Fibroblast of lung (primary cell): ENCODE measurements around the gene LDLRAD4.

Experiments
- EZH2 ChIP-seq: IDR thresholded peaks from 2 replicates; pipeline ENCODE4 v1.5.1; 2012; ENCODE audit warnings: low read length, control low read depth, mild to moderate bottlenecking; ENCODE audit errors: missing control alignments
- TF ChIP-seq, protein P1 (sequence below), 2 donors: IDR thresholded peaks in 1 of 2; conservative IDR thresholded peaks in 1 of 2; 1 replicate in 1 of 2; 2 replicates in 1 of 2; pipeline ENCODE4 v1.5.1; 2011 to 2012; ENCODE audit warnings: low read length in 2 of 2, control low read depth in 1 of 2, inconsistent platforms in 1 of 2, low read depth in 1 of 2, mild to moderate bottlenecking in 1 of 2

DNA sequence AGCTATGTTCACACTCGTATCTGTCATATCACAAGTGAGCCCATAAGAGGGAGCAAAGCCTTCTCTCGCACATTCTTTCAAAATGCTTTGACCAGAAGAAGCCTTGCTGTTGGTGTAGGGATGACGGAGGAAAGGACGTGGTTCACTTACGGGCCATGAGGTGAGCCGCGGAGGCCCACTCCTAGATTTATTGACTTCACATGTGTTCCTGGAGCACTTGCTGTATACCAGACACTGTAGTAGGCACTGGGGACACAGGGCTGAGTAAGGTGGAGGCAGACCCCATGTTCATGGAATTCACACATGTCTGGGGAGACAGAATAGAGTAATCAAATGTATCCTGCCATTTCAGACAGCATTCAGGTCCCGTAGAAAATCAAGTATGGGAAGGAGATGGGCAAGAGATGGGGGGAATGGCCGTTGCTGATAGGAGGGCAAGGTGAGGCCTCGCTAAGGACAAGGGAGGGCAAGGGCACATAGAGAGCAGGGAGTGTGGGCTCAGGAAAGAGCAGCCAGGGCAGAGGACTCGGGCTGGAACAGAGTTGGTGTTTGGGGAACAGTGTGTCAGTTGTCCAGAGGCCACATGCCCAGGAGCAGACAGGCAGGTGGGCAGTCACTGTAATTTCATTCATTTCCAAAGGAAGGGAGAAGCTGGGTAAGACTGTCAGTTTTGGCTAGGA, 182.2 kb downstream of the LDLRAD4 start:
- TF ChIP-seq, protein P1, sequence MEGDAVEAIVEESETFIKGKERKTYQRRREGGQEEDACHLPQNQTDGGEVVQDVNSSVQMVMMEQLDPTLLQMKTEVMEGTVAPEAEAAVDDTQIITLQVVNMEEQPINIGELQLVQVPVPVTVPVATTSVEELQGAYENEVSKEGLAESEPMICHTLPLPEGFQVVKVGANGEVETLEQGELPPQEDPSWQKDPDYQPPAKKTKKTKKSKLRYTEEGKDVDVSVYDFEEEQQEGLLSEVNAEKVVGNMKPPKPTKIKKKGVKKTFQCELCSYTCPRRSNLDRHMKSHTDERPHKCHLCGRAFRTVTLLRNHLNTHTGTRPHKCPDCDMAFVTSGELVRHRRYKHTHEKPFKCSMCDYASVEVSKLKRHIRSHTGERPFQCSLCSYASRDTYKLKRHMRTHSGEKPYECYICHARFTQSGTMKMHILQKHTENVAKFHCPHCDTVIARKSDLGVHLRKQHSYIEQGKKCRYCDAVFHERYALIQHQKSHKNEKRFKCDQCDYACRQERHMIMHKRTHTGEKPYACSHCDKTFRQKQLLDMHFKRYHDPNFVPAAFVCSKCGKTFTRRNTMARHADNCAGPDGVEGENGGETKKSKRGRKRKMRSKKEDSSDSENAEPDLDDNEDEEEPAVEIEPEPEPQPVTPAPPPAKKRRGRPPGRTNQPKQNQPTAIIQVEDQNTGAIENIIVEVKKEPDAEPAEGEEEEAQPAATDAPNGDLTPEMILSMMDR (conservative IDR thresholded peaks at IDR 0.05 in 1 of 2, IDR thresholded peaks at IDR 0.05 in 1 of 2; ENCODE audit: low read depth in 1 of 2, low read length in 2 of 2) = no peak
- TF ChIP-seq EZH2 = no peak
